A673 (cell line): ENCODE measurements around the gene SEMA3E. TPM values are rescaled to one million over a fixed set of nuclear protein-coding genes. Genes with fewer than 3 reads are reported as not detected.
"Not testable (repeated sequence)": the region's sequence is repeated elsewhere in the genome, so short reads cannot be mapped to it uniquely, and the experiment has no call there.

Experiments
- BruUV-seq: library from RNA; stranded (reverse); fragments of 400-500 nt; replicated peaks from 2 replicates; lab custom pipeline; 2021; lab: Mats Ljungman, UMichigan
- CTCF ChIA-PET: fragments of 300-600 bp; sonication (Branson Sonifier 250); formaldehyde crosslinking; loops from one replicate; lab custom pipeline; 2022; ENCODE audit warnings: antibody characterized with exemption; lab: Charles Lee
- POLR2A ChIA-PET: fragments of 300-600 bp; sonication (Branson Sonifier 250); formaldehyde crosslinking; loops from one replicate; lab custom pipeline; 2022; ENCODE audit warnings: antibody characterized with exemption; ENCODE audit not compliant: low non-redundant PET; lab: Charles Lee
- DNase-seq: peaks from one replicate; pipeline ENCODE4 v3.0.0-alpha.2; 2015; ENCODE audit warnings: low spot score
- H3K27ac ChIP-seq: fragments of 200-600 bp; sonication (generic); 2 replicates; pipeline ENCODE4 v1.5.1; 2016; ENCODE audit warnings: mixed run types, low read depth, mild to moderate bottlenecking, mixed read lengths, antibody characterized with exemption, low read length; ENCODE audit not compliant: poor library complexity, severe bottlenecking
- H3K27me3 ChIP-seq: fragments of 200-600 bp; sonication (generic); replicated peaks from 2 replicates; pipeline ENCODE4 v1.6.1; 2017; ENCODE audit warnings: mixed run types, low read depth, mild to moderate bottlenecking, mixed read lengths, antibody characterized with exemption, low read length; ENCODE audit not compliant: insufficient read depth, poor library complexity
- H3K36me3 ChIP-seq: fragments of 200-600 bp; sonication (generic); 2 replicates; pipeline ENCODE4 v1.6.1; 2016; ENCODE audit warnings: mixed run types, mild to moderate bottlenecking, mixed read lengths, antibody characterized with exemption, low read length; ENCODE audit not compliant: insufficient read depth, poor library complexity, severe bottlenecking
- H3K4me1 ChIP-seq: fragments of 200-600 bp; sonication (generic); 2 replicates; pipeline ENCODE4 v1.6.1; 2017; ENCODE audit warnings: mixed run types, mild to moderate bottlenecking, mixed read lengths, antibody characterized with exemption, low read length; ENCODE audit not compliant: insufficient read depth, poor library complexity, severe bottlenecking
- H3K4me3 ChIP-seq: fragments of 200-600 bp; sonication (generic); 2 replicates; pipeline ENCODE4 v1.5.1; 2016; ENCODE audit warnings: low read depth, mixed run types, mild to moderate bottlenecking, mixed read lengths, low read length; ENCODE audit not compliant: poor library complexity, severe bottlenecking
- H3K9me3 ChIP-seq: fragments of 200-600 bp; sonication (generic); 2 replicates; pipeline ENCODE4 v1.6.1; 2016; ENCODE audit warnings: mixed run types, low read depth, mild to moderate bottlenecking, mixed read lengths, antibody characterized with exemption, low read length; ENCODE audit not compliant: poor library complexity, severe bottlenecking
- EZH2 ChIP-seq: fragments of 200-600 bp; sonication (generic); IDR thresholded peaks from 2 replicates; pipeline ENCODE4 v1.6.1; 2017; ENCODE audit warnings: borderline replicate concordance, low read depth, mild to moderate bottlenecking, mixed read lengths, antibody characterized with exemption, low read length; ENCODE audit not compliant: poor library complexity, severe bottlenecking
- intact Hi-C: fragments of 100-400 bp; cut with micrococcal nuclease; formaldehyde crosslinking; loops from one replicate; pipeline ENCODE4 v1.10.0; 2022; ENCODE audit not compliant: unreplicated experiment
- total RNA-seq: library from RNA; stranded (reverse); gene quantifications from 2 replicates; pipeline ENCODE4 v1.2.3, GENCODE V29; 2021
- TF ChIP-seq, protein P1 (sequence below): fragments of 300-800, 200-600 bp; sonication (generic); conservative IDR thresholded peaks from 2 replicates; pipeline ENCODE4 v1.5.1; 2017; ENCODE audit warnings: low read depth, mild to moderate bottlenecking, antibody characterized with exemption, low read length, moderate library complexity, mixed read lengths

SEMA3E gene
- total RNA-seq, 1 experiment from 2014 or later: not detected

DNA sequence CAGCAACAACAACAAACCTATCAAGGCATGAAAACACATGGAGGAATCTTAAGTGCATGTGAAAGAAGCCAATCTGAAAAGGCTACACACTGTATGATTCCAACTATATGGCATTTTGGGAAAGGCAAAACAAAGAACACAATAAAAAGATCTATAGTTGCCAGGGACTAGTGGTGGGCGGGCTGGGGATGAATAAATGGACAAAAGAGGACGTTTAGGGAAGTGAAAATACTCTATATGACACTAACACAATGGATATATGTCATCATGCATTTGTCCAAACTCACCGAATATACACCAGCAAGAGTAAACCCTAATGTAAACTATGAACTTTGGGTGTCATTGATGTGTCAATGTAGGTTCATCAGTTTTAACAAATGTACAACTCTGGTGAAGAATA lies 89.1 kb downstream of the SEMA3E start:
- CTCF ChIA-PET: no interaction called here
- no peaks in the 10 kb centered on the region for H3K4me1 ChIP-seq
- H3K27me3 ChIP-seq: peaks cover 6% of the 10 kb centered on the region
- TF ChIP-seq, protein P1, sequence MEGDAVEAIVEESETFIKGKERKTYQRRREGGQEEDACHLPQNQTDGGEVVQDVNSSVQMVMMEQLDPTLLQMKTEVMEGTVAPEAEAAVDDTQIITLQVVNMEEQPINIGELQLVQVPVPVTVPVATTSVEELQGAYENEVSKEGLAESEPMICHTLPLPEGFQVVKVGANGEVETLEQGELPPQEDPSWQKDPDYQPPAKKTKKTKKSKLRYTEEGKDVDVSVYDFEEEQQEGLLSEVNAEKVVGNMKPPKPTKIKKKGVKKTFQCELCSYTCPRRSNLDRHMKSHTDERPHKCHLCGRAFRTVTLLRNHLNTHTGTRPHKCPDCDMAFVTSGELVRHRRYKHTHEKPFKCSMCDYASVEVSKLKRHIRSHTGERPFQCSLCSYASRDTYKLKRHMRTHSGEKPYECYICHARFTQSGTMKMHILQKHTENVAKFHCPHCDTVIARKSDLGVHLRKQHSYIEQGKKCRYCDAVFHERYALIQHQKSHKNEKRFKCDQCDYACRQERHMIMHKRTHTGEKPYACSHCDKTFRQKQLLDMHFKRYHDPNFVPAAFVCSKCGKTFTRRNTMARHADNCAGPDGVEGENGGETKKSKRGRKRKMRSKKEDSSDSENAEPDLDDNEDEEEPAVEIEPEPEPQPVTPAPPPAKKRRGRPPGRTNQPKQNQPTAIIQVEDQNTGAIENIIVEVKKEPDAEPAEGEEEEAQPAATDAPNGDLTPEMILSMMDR: no peak
- no peak for TF ChIP-seq EZH2
- no peak overlapping the region for H3K27ac ChIP-seq
- DNase-seq: no peak
- no peaks in the 10 kb centered on the region for H3K36me3 ChIP-seq
- H3K9me3 ChIP-seq: no peaks in the 10 kb centered on the region
- no TSS peak for BruUV-seq
- H3K4me3 ChIP-seq: no peak overlapping the region
- intact Hi-C loops: no loop called here
- POLR2A ChIA-PET: no interaction called here

DNA sequence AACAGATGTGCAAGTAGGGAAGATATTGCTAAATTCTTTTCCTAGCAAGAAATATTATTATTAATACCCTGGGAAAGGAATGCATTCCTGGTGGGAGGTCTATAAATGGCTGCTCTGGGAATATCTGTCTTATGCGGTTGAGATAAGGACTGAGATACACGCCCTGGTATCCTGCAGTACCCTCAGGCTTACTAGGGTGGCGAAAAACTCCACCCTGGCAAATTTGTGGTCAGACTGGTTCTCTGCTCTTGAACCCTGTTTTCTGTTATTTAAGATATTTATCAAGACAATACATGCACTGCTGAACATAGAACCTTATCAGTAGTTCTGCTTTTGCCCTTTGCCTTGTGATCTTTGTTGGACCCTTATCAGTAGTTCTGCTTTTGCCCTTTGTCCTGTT lies 96.4 kb downstream of the SEMA3E start:
- H3K4me1 ChIP-seq, H3K36me3 ChIP-seq, H3K27me3 ChIP-seq, H3K27ac ChIP-seq, intact Hi-C loops, DNase-seq, CTCF ChIA-PET, BruUV-seq, POLR2A ChIA-PET, H3K9me3 ChIP-seq, H3K4me3 ChIP-seq: not testable (repeated sequence)

DNA sequence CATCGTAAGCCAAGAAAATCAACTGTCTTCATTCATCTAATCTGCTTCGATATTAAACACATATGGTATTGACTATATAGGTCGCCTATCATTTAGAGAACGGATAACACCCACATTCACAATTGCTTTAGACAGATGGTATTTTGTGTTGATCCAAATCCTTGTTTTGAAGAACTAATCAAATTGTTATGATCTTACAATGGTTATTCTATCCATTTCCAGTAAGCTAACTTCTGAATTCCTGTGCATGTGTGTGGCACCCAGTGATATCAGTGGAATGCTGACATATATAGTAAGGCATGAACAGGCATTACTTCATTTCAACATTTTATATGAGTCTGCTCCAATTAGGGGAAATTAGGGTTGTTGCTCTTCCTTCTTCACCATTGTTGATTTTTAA lies 98.8 kb downstream of the SEMA3E start:
- intact Hi-C loops: no loop called here
- DNase-seq: no peak
- CTCF ChIA-PET: no interaction called here
- no TSS peak for BruUV-seq
- Histone ChIP-seq H3K27me3 (no peaks in the 10 kb centered on the region), H3K4me3 (no peak overlapping the region), H3K27ac (no peak overlapping the region), H3K36me3 (no peaks in the 10 kb centered on the region), H3K9me3 (no peaks in the 10 kb centered on the region), H3K4me1 (no peaks in the 10 kb centered on the region)
- TF ChIP-seq, protein P1: no peak
- TF ChIP-seq EZH2: no peak
- POLR2A ChIA-PET: no interaction called here

DNA sequence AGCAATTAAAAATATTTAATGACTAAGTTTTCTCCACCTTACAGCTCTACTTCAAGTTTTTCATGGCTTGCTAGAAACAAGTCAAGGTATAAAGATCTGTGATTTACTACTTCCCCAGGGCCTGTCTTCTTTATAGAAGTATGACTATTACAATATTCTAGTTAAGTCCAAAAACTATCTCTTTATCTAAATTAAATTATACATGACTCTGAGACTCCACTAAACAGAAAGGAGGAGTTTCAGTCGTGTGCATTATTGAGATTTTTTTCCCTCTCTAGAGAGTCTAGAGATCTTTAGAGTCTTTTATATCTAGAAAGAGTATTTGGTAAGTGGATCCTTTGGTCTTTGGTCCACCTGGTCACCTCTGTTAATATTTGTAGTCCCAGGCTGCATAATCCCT lies 100.7 kb downstream of the SEMA3E start:
- CTCF ChIA-PET: no interaction called here
- intact Hi-C loops: no loop called here

More for the DNA sequence above, 100.7 kb downstream of the SEMA3E start:
- no peaks in the 10 kb centered on the region for H3K4me1 ChIP-seq
- BruUV-seq: no TSS peak
- POLR2A ChIA-PET: no interaction called here
- no peaks in the 10 kb centered on the region for H3K36me3 ChIP-seq
- TF ChIP-seq, protein P1: no peak
- no peak for TF ChIP-seq EZH2
- H3K9me3 ChIP-seq: no peaks in the 10 kb centered on the region
- H3K27me3 ChIP-seq: peaks cover 10% of the 10 kb centered on the region
- DNase-seq: no peak
- H3K27ac ChIP-seq: no peak overlapping the region
- H3K4me3 ChIP-seq: no peak overlapping the region
